GM19468 (cell line): ENCODE measurements around the gene TMEM42.

Experiments used
- ATAC-seq: cut with Tn5 transposase; IDR thresholded peaks from one replicate; pipeline ENCODE4 v1.9.1; 2021; ENCODE audit warnings: mild to moderate bottlenecking, moderate library complexity, moderate number of reproducible peaks; ENCODE audit not compliant: unreplicated experiment; ENCODE audit errors: extremely low read depth

Gene TMEM42

DNA sequence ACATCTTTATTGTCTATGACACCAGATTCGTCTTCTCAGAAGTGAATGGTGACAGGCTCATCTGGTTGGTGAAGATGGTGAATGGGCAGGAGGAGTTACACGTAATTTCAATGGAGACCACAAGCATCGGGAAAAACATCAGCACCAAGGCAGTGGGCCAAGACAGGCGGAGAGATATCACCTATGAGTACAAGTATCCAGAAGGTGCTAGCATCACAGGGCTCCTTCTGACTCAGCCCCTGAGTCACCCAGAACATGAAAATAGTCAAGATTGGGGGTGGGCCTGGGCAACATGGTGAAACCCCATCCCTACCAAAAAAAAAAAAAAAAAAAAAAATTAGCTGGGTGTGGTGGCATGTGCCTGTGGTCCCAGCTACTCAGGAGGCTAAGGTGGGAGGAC is 45.3 kb downstream of the TMEM42 start:
- no peak for ATAC-seq

- no peak for ATAC-seq
These were observed 45.9 kb downstream of the TMEM42 start for GRCh38 chr3:44907612-44908011.

- no peak for ATAC-seq
These were observed 47.4 kb downstream of the TMEM42 start for GRCh38 chr3:44909063-44909462.

DNA sequence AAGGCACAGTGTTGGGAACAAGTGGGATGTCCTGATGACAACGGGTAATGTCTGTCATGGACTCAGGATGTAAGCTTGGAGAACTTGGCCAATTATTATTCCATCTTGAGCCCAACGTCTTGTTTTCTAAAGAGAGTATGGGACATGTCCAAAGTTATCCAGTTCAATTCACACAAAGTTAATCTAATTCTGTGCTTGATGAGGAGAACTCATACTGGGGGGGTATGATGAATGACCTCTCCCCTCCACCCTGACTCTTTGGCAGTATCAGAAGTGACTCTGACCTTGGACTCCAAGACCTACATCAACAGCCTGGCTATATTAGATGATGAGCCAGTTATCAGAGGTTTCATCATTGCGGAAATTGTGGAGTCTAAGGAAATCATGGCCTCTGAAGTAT is 49.0 kb downstream of the TMEM42 start:
- ATAC-seq = no peak

- ATAC-seq = no peak
These were observed 52.3 kb downstream of the TMEM42 start for GRCh38 chr3:44913868-44914468.

- ATAC-seq = no peak
These were observed 53.2 kb downstream of the TMEM42 start for GRCh38 chr3:44914936-44915335.
